Liver (tissue), 3 donors: ENCODE data around the gene ABCA13.

Source experiments
- FOXA1 ChIP-seq: IDR thresholded peaks from 2 replicates; pipeline ENCODE4 v1.6.1; 2016; ENCODE audit warnings: antibody characterized with exemption
- JUND ChIP-seq, 2 donors: IDR thresholded peaks; 2 replicates each; pipeline ENCODE4 v1.6.1; 2016; ENCODE audit warnings: antibody characterized with exemption in 2 of 2
- NR2F2 ChIP-seq: IDR thresholded peaks from 2 replicates; pipeline ENCODE4 v1.6.1; 2016; ENCODE audit warnings: antibody characterized with exemption
- RAD21 ChIP-seq, 2 donors: IDR thresholded peaks; 2 replicates each; pipeline ENCODE4 v1.6.1; 2016; ENCODE audit warnings: antibody characterized with exemption in 2 of 2, mild to moderate bottlenecking in 2 of 2
- RXRA ChIP-seq, 2 donors: IDR thresholded peaks; 2 replicates each; pipeline ENCODE4 v1.6.1; 2017 to 2018; ENCODE audit warnings: antibody characterized with exemption in 2 of 2, mild to moderate bottlenecking in 1 of 2
- SP1 ChIP-seq: IDR thresholded peaks from 2 replicates; pipeline ENCODE4 v1.6.1; 2018; ENCODE audit warnings: antibody characterized with exemption, mild to moderate bottlenecking
- TAF1 ChIP-seq: conservative IDR thresholded peaks from 2 replicates; pipeline ENCODE4 v1.6.1; 2016; ENCODE audit warnings: antibody characterized with exemption, mild to moderate bottlenecking
- YY1 ChIP-seq: IDR thresholded peaks from 2 replicates; pipeline ENCODE4 v1.6.1; 2016; ENCODE audit warnings: antibody characterized with exemption, mild to moderate bottlenecking
- TF ChIP-seq, protein P1 (sequence below): fragments of 150-350 bp; IDR thresholded peaks from 2 replicates; pipeline ENCODE4 v1.5.1; 2017; ENCODE audit warnings: improper control_type of control experiment, low read depth, low read length; ENCODE audit not compliant: missing input control
- TF ChIP-seq, protein P2 (sequence below): IDR thresholded peaks from 2 replicates; pipeline ENCODE4 v1.6.1; 2016; ENCODE audit warnings: antibody characterized with exemption
- TF ChIP-seq, protein P3 (sequence below): IDR thresholded peaks from 2 replicates; pipeline ENCODE4 v1.6.1; 2016; ENCODE audit warnings: antibody characterized with exemption
- TF ChIP-seq, protein P4 (sequence below): IDR thresholded peaks from 2 replicates; pipeline ENCODE4 v1.6.1; 2016; ENCODE audit warnings: antibody characterized with exemption, mild to moderate bottlenecking
- TF ChIP-seq, protein P5 (sequence below): IDR thresholded peaks from 2 replicates; pipeline ENCODE4 v1.6.1; 2016; ENCODE audit warnings: antibody characterized with exemption
- donor health status: healthy.
- donor health status: healthy.

DNA sequence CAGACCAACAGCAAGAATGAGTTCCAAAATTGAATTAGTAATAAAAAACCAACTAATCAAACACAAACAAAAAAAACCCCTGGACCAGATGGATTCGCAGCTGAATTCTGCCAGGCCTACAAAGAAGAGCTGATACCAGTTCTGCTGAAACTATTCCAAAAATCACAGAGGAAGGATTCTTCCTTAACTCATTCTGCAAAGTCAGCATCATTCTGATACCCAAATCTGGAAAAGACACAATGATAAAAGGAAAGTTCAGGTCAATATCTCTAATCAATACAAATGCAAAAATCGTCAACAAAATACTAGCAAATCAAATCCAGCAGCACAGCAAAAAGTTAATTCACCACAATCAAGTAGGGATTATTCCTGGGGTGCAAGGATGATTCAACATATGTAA, 6.1 kb upstream of the ABCA13 start:
- TF ChIP-seq, protein P1, sequence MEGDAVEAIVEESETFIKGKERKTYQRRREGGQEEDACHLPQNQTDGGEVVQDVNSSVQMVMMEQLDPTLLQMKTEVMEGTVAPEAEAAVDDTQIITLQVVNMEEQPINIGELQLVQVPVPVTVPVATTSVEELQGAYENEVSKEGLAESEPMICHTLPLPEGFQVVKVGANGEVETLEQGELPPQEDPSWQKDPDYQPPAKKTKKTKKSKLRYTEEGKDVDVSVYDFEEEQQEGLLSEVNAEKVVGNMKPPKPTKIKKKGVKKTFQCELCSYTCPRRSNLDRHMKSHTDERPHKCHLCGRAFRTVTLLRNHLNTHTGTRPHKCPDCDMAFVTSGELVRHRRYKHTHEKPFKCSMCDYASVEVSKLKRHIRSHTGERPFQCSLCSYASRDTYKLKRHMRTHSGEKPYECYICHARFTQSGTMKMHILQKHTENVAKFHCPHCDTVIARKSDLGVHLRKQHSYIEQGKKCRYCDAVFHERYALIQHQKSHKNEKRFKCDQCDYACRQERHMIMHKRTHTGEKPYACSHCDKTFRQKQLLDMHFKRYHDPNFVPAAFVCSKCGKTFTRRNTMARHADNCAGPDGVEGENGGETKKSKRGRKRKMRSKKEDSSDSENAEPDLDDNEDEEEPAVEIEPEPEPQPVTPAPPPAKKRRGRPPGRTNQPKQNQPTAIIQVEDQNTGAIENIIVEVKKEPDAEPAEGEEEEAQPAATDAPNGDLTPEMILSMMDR, result no peak
- TF ChIP-seq SP1 (no peak), RAD21 (IDR thresholded peaks at IDR 0.05) (no peak), FOXA1 (no peak), YY1 (no peak), JUND (IDR thresholded peaks at IDR 0.05) (no peak), TAF1 (no peak), NR2F2 (no peak), RXRA (IDR thresholded peaks at IDR 0.05) (no peak)
- TF ChIP-seq, protein P2, sequence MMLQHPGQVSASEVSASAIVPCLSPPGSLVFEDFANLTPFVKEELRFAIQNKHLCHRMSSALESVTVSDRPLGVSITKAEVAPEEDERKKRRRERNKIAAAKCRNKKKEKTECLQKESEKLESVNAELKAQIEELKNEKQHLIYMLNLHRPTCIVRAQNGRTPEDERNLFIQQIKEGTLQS, result no peak
- TF ChIP-seq, protein P3, sequence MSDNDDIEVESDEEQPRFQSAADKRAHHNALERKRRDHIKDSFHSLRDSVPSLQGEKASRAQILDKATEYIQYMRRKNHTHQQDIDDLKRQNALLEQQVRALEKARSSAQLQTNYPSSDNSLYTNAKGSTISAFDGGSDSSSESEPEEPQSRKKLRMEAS, result no peak
- TF ChIP-seq, protein P4, sequence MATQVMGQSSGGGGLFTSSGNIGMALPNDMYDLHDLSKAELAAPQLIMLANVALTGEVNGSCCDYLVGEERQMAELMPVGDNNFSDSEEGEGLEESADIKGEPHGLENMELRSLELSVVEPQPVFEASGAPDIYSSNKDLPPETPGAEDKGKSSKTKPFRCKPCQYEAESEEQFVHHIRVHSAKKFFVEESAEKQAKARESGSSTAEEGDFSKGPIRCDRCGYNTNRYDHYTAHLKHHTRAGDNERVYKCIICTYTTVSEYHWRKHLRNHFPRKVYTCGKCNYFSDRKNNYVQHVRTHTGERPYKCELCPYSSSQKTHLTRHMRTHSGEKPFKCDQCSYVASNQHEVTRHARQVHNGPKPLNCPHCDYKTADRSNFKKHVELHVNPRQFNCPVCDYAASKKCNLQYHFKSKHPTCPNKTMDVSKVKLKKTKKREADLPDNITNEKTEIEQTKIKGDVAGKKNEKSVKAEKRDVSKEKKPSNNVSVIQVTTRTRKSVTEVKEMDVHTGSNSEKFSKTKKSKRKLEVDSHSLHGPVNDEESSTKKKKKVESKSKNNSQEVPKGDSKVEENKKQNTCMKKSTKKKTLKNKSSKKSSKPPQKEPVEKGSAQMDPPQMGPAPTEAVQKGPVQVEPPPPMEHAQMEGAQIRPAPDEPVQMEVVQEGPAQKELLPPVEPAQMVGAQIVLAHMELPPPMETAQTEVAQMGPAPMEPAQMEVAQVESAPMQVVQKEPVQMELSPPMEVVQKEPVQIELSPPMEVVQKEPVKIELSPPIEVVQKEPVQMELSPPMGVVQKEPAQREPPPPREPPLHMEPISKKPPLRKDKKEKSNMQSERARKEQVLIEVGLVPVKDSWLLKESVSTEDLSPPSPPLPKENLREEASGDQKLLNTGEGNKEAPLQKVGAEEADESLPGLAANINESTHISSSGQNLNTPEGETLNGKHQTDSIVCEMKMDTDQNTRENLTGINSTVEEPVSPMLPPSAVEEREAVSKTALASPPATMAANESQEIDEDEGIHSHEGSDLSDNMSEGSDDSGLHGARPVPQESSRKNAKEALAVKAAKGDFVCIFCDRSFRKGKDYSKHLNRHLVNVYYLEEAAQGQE, result no peak
- TF ChIP-seq, protein P5, sequence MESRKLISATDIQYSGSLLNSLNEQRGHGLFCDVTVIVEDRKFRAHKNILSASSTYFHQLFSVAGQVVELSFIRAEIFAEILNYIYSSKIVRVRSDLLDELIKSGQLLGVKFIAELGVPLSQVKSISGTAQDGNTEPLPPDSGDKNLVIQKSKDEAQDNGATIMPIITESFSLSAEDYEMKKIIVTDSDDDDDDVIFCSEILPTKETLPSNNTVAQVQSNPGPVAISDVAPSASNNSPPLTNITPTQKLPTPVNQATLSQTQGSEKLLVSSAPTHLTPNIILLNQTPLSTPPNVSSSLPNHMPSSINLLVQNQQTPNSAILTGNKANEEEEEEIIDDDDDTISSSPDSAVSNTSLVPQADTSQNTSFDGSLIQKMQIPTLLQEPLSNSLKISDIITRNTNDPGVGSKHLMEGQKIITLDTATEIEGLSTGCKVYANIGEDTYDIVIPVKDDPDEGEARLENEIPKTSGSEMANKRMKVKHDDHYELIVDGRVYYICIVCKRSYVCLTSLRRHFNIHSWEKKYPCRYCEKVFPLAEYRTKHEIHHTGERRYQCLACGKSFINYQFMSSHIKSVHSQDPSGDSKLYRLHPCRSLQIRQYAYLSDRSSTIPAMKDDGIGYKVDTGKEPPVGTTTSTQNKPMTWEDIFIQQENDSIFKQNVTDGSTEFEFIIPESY, result no peak
